NCI-H1930 (cell line): Measurements from ENCODE around the gene MYO1E.
"Not testable (repeated sequence)": the region's sequence is repeated elsewhere in the genome, so short reads cannot be mapped to it uniquely, and the experiment has no call there.

ENCODE experiments used
- DNase-seq, 2 experiments: peaks; one replicate each; lab custom pipeline; 2025; lab: John Stamatoyannopoulos, UW

The MYO1E gene

GRCh38 chr15:59387196-59387878 is 14.7 kb upstream of the MYO1E start:
- not testable (repeated sequence) for DNase-seq

- DNase-seq: no peak
Observed at GRCh38 chr15:59385171-59385570, 12.5 kb upstream of the MYO1E start.

GRCh38 chr15:59384507-59384906 is 11.8 kb upstream of the MYO1E start:
- DNase-seq: no peak

- no peak for DNase-seq
Observed at GRCh38 chr15:59380902-59381610, 8.4 kb upstream of the MYO1E start.

- no peak for DNase-seq
Observed at GRCh38 chr15:59379531-59379930, 6.9 kb upstream of the MYO1E start.

- no peak for DNase-seq
Observed at GRCh38 chr15:59378855-59379254, 6.2 kb upstream of the MYO1E start.

GRCh38 chr15:59377924-59378323 is 5.3 kb upstream of the MYO1E start:
- DNase-seq: no peak

DNA sequence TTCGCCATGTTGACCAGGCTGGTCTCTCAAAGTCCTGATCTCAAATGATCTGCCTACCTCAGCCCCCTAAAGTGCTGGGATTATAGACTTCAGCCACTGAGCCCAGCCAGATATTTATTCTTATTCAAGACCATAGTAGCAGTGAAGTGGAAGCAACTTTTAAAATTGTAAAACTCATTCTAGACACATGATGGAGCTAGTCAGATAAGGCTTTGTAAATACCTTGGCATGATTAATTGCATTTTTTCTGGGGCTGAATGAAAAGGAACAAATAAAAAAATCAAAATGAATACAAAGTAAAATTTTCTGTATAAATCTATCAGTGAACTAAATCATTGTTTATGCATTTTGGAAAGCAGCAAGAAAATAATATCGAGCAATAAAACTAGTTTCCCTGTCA is 4.1 kb upstream of the MYO1E start:
- DNase-seq: no peak

- no peak for DNase-seq
Observed at GRCh38 chr15:59373215-59373614, 544 bp upstream of the MYO1E start.

DNA sequence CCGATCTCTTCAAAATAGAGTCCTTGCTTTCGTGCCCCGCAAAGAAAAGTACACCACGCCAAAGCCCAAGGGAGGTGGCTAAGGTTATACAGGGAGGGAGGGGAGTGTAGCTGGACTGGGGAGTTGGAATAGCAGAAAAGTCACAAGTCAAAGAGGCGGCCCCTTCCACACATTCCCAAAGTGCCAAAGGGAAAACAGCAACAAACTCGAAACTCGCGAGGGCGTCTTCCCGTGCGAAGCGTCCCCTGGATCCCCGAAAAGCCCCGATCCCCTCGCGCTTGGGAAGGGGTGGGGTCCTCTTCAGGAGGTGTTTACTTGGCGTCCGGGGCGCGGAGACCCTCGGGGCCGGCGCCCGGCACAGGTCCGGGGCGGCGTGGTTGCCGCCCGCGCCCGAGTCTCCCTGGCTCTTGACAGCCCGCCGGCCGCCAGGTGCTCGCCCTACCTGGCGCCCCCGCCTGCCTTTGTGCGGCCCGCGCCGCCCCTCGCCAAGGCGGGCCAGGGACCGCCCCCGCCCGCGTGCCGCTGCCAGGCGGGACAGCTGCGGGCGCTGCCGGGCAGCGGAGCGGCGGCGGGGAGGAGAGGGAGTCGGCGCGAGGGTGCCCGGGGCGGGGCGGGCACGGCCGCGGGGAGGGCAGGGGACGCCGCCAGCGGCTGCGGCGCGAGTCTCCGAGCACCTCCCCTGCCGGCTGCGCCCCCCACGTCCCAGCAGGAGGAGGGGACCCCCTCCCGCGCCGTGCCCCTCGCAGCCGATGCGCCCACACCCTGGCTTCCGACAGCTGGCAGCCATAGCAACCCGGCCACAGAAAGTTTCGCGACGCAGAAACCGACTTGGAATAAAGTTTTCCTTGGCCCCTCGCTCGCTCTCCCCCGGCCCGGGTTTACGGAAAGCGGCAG is 966 bp downstream of the MYO1E start:
- DNase-seq: no peak

- DNase-seq: no peak
Observed at GRCh38 chr15:59369597-59369996, 3.1 kb downstream of the MYO1E start.

DNA sequence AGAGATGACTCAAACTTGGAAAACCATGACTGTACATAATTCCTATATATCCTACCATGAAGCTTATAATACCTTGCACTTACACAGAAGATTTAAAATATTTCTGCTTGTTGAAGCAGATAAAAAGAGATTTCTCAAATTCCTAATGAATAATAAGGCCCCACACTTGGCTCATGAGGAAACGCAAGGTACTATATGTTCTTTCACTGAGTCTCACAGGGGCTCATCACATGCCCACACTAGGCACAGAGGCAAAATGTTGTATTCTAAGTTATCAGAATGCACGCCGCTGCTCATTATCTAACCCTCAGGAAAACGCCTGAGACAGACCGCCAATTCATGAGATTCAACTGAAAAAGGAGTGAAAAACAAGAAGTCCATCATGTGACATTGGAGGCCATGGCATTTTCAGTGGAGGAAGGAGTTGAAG is 5.6 kb downstream of the MYO1E start:
- DNase-seq: no peak

- DNase-seq: no peak
Observed at GRCh38 chr15:59366333-59367021, 6.2 kb downstream of the MYO1E start.

GRCh38 chr15:59364248-59364647 is 8.4 kb downstream of the MYO1E start:
- no peak for DNase-seq

DNA sequence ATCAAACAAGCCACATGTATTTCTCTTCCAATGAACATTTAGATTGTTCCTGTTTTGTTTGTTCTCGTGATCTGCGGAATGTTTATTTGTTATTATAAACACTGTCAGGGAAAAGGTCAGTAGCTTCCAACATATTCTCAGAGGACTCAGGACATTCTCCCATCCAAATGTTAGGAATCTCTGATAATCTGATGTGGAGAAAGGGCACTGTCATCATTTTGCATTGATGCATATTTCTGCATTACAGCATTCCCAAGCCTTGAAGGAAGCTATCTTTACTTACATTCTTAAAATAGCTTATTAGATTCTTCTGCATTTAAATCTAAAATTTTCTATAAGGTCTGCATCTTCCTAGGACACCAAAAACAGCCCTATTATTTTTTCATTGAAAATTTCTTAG is 10.3 kb downstream of the MYO1E start:
- DNase-seq: no peak

GRCh38 chr15:59360896-59361295 is 11.8 kb downstream of the MYO1E start:
- no peak for DNase-seq

GRCh38 chr15:59360305-59360704 is 12.4 kb downstream of the MYO1E start:
- DNase-seq: no peak

DNA sequence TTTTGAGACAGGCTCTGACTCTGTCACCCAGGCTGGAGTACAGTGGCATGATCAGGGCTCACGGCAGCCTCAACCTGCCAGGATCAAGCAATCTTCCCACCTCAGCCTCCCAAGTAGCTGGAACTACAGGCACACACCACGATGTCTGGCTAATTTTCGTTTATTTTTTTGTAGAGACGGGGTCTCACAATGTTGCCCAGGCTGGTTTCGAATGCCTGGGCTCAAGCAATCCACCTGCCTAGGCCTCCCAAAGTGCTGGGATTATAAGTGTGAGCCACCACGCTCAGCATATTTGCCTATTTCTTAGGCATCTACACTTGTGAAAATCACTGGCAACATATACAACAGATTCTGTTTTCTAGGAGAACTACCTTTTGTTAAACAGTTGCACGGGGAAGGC is 16.9 kb downstream of the MYO1E start:
- DNase-seq: no peak

DNA sequence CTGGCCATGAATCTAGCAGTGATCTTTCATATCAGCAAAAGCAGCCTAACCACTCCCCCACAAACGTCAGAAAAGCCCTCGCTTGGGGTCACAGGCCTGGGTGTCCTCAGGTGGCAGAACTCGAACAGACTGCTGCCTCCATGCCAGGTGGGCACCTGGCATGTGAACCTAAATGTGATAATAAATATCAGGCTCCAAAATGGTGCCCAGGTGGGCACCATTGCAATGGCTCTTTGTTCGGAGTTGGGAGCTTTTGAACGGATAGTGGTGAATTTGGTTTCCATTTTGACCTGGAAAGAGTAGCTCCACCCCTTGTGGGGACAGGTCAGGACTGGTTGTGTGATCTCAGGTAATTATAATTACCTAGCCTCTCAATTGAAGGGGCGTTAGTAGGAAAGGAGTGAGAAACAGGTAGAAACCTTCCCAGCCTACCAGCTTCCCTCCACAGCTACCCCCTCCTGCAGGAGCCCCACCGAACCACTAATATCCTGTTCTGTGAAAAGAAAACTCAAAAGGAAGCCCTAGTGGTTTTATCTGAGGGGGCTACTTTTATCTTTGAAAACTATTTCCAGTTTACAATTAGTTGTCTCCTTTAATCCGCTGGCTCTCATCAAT is 18.1 kb downstream of the MYO1E start:
- no peak for DNase-seq

DNA sequence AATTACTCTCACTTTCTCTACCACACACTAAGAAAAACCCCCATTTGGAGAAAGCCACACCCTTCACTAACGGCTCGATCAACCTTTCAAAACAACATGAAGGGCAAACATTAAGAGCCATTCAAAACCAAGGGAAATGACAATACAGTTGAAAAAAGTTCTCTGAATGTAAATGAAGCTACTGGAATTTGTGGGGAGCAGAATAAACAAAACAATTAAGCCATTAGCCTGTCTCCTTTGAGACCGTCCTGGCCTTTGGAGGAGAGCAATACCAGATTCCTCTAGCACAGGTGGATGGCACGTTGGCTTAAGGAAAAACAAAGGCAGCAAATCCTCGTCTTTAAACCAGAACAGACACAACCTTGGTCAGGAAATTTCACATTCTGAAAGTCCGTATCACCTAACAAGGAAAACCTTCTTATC is 18.7 kb downstream of the MYO1E start:
- no peak for DNase-seq

DNA sequence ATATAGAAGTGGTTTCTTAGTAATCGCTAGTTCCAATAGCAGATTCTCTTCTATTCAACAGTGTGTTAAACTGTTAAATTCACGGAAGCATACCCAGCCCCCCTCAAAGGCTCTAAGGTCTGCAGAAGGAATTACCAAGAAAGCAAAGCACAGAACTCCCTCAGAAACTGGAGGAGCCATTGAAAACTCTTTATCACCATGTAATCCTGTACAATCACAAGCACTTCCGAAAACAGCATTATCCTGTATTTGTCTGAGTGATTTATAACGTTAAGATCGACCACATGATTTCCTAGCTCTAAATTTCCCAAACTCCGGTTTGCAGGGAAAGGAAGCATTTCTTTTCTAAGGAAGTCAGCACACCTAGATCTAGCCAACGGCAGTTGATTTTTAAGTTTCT is 20.0 kb downstream of the MYO1E start:
- no peak for DNase-seq

DNA sequence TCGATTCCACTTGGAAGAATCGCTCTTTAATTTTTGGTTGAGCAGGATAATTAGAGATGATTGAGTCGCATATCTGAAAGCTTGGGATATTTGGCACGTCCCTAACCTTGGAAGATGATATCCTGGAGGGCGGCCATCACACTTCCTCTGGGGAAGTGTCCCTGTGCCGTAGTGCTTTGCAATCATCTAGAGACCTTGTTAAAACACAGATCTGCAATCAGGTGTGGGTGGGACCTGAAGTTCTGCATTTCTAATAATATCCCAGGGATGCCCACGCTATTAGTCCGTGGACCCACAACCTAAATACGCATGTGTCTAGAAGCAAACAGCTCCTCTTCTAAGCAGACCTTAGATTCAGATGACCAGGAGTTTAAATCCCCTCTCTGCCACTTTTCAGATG is 20.5 kb downstream of the MYO1E start:
- DNase-seq: no peak
